Activated CD4-positive, alpha-beta T cell treated with anti-CD3 and anti-CD28 coated beads, Interleukin-2, amount 50 U/mL, for 48 hours (primary cell): ENCODE data around the gene TDRD10.

Source experiments
- DNase-seq, 2 experiments: peaks; one replicate each; pipeline ENCODE4 v3.0.0-alpha.2; 2020

TDRD10 gene

DNA sequence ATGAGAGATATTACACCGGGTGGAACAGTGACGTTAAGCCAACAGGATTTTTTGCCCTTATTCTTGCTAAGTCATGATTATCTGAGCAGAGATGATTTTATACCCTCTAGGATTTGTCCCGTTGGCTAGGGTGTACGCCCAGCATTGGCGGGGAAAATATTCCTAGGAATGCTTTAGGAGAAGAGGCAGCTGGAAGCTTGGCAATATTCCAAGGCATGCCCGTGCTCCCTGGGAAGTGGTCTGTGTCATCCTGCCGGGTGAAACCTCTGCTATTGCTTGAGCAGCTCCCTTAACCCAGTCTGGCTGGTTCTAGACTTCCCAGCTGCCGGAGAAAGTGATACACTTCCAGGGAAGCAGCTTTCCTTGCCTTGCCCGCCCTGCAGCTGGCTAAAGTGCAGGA, 81.8 kb downstream of the TDRD10 start:
- no peak for DNase-seq

GRCh38 chr1:154584267-154584994, 82.4 kb downstream of the TDRD10 start:
- no peak for DNase-seq

- no peak for DNase-seq
These were observed 84.2 kb downstream of the TDRD10 start for GRCh38 chr1:154586231-154586630.

GRCh38 chr1:154586641-154587040, 84.6 kb downstream of the TDRD10 start:
- no peak for DNase-seq

DNA sequence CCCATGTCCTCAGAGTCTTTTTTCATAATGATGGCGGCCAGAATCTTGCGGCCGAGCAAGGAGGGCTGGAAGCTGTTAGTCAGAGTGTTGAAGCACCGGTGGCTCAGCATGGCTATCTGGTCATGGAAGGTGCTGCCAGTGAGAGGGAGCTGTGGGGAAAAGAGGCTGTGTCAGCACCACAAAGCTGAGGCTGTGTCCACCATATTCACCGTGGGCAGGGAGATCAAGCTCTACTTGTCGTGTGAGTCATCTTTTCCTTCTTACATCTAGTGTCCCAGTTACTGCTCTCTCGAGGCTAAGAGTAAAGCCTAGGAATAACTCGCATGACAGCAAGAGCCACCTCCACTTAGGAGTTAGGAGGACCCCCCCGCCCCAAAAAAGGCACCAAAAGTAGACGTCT, 87.8 kb downstream of the TDRD10 start:
- DNase-seq: peak in 1 of 2 experiments; percentile 22

GRCh38 chr1:154590756-154591155, 88.7 kb downstream of the TDRD10 start:
- DNase-seq: no peak

- DNase-seq: no peak
These were observed 89.2 kb downstream of the TDRD10 start for GRCh38 chr1:154591206-154591605.

DNA sequence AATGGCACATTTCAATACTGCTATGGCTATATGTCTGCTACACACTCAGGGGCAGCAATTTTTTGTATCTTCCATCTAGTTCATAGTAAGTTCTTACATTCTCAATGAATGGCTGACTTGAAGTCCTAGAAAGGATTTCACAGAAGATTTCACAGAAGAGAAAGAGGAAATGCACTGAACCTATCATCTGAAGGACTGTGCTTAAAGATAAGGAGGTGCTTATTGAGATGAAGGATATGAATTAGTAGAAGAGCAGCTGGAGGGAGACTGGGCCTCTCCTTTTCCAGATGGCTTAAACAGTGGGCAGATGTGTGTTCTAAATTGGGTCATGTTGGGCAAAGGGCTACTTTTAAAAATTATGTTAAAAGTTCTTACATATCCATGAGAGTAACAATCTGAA, 91.4 kb downstream of the TDRD10 start:
- DNase-seq: no peak

DNA sequence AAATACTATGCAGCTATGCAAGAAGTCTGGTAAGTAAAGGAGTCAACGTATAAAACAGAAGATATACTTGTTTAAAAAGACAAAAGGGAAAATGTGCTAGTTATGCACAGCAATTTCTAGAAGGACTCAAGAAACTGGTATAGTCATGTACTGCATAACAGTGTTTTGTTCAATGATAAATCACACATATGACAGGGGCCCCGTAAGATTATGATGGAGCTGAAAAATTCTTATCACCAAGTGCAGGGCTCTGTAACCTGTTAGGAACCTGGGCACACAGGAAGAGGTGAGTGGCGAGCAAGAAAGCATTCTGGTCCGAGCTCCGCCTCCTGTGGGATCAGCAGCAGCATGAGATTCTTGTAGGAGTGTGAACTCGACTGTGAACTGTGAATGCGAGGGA, 92.8 kb downstream of the TDRD10 start:
- no peak for DNase-seq

GRCh38 chr1:154595621-154596020, 93.6 kb downstream of the TDRD10 start:
- DNase-seq: no peak
